ENCODE data around the gene PCDHGC5.

Gene PCDHGC5

GRCh38 chr5:141515141-141515540, 26.3 kb downstream of the PCDHGC5 start:
- no peak for ATAC-seq

DNA sequence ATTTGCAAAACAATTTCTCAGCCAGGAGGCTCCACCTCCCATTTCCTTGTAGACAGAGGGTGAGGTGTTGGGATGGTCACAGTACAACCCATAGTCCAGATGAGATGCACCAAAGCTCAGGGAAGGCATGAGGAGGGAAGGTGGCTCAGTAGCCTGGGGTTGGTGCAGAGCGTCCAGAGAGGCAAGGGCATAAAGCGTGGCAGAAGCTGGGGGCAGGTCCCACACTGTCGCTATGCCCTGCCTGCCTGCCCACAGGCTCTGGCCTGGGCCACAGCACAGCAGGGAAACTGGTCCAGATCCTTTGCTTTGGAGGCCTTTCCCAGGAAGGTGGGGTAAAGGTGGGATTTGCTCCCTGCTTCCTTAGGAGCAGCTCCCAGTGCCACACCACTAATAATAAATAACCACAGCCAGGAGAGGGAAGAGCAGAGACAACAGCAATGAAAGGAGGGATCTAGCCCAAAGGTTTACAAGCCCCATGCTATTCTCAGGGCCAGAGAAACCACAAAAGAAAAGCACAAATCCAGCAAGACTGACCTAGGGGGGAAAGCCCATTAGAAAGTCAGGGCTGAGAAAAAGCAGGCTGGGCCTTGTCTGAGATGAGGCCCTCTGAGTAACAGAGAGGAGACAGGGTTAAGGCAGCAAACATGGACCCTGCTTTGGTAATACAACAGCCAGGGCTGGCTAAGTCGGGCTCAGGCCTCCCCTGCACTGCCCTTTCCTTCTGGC, 27.2 kb downstream of the PCDHGC5 start:
- Mint-ChIP-seq H3K9me3 (no peaks in the 10 kb centered on the region), H3K4me1 (peaks cover 66% of the 10 kb centered on the region), H3K27ac (peak overlapping the region; percentile 97), H3K36me3 (no peaks in the 10 kb centered on the region), H3K4me3 (no peak overlapping the region)
- no peak for DNase-seq (ENCODE audit: low spot score in 2 of 2)
- ATAC-seq = no peak

More at GRCh38 chr5:141515141-141515540, 26.3 kb downstream of the PCDHGC5 start:
- Mint-ChIP-seq H3K27ac (peak overlapping the region; percentile 97), H3K4me3 (no peak overlapping the region), H3K4me1 (peaks cover 58% of the 10 kb centered on the region), H3K36me3 (no peaks in the 10 kb centered on the region), H3K9me3 (no peaks in the 10 kb centered on the region)
- no peak for DNase-seq (ENCODE audit: low spot score in 2 of 2)

- no peaks in the 10 kb centered on the region for H3K9me3 Mint-ChIP-seq
- H3K27ac Mint-ChIP-seq = peak overlapping the region; percentile 97
- ATAC-seq (no peak), DNase-seq (ENCODE audit: low spot score in 2 of 2) (no peak)
- peaks cover 71% of the 10 kb centered on the region for H3K4me1 Mint-ChIP-seq
- no peaks in the 10 kb centered on the region for H3K36me3 Mint-ChIP-seq
- no peak overlapping the region for H3K4me3 Mint-ChIP-seq
Measured at GRCh38 chr5:141516672-141517025, 27.8 kb downstream of the PCDHGC5 start.

- Mint-ChIP-seq H3K27ac (peak overlapping the region; percentile 97), H3K4me1 (peaks cover 77% of the 10 kb centered on the region), H3K4me3 (no peak overlapping the region), H3K36me3 (no peaks in the 10 kb centered on the region), H3K9me3 (no peaks in the 10 kb centered on the region)
- ATAC-seq (no peak), DNase-seq (ENCODE audit: low spot score in 2 of 2) (no peak)
Measured at GRCh38 chr5:141517312-141517711, 28.4 kb downstream of the PCDHGC5 start.

GRCh38 chr5:141517880-141518617, 29.2 kb downstream of the PCDHGC5 start:
- ATAC-seq (no peak), DNase-seq (ENCODE audit: low spot score in 2 of 2) (no peak)
- Mint-ChIP-seq H3K36me3 (no peaks in the 10 kb centered on the region), H3K4me3 (no peak overlapping the region), H3K27ac (peak overlapping the region; percentile 26), H3K4me1 (peaks cover 71% of the 10 kb centered on the region), H3K9me3 (no peaks in the 10 kb centered on the region)

GRCh38 chr5:141518618-141519015, 29.7 kb downstream of the PCDHGC5 start:
- no peak overlapping the region for H3K4me3 Mint-ChIP-seq
- peak overlapping the region; percentile 65 for H3K27ac Mint-ChIP-seq
- DNase-seq (ENCODE audit: low spot score in 2 of 2) (no peak), ATAC-seq (no peak)
- H3K9me3 Mint-ChIP-seq = no peaks in the 10 kb centered on the region
- H3K36me3 Mint-ChIP-seq = no peaks in the 10 kb centered on the region
- peaks cover 65% of the 10 kb centered on the region for H3K4me1 Mint-ChIP-seq

DNA sequence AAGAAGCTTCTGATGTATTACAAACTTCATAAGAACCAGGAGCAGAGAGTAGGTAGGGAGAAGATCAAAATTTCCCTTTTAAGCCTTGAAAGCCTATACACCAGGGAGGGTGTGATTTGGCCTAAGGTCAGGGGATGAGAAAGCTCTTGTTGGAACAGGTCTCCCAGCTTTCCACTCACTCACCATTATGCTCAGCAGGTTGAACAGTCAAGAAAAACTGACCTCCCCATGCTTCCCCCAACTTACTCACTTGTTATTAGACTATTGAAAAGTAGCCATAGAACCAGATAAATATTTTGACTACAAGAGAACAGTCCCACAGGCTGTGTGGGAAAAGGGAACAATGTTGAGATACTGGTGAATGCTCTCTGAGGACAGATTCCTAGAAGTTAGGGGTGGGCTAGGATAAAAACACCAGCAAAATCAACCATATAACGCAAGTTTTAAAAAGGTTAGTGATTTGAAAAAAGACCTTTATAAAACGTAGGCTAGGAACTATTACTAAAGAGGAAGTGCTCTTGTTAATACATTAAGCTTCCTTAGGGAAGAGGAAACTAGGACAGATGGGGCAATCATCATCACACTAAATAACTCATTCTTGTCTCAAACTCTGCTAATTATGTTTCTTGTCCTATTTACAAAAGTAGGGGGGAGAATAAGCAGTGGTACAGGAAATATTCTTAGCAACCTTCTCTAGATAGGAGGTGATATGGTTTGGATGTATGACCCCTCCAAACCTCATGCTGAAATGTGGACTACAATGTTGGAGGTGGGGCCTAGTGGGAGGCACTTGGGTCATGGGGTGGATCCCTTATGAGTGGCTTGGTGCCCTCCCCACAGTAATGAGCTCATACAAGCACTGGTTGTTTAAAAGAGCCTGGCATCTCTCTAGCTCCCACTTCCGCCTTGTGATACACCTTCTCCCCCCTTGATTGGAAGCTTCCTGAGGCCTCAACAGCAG, 31.0 kb downstream of the PCDHGC5 start:
- H3K4me1 Mint-ChIP-seq = peaks cover 61% of the 10 kb centered on the region
- no peaks in the 10 kb centered on the region for H3K36me3 Mint-ChIP-seq
- H3K4me3 Mint-ChIP-seq = no peak overlapping the region
- no peak for DNase-seq (ENCODE audit: low spot score in 2 of 2)
- no peaks in the 10 kb centered on the region for H3K9me3 Mint-ChIP-seq
- peak overlapping the region; percentile 80 for H3K27ac Mint-ChIP-seq
- ATAC-seq = no peak

GRCh38 chr5:141521244-141521781, 32.4 kb downstream of the PCDHGC5 start:
- no peaks in the 10 kb centered on the region for H3K36me3 Mint-ChIP-seq
- no peaks in the 10 kb centered on the region for H3K9me3 Mint-ChIP-seq
- H3K27ac Mint-ChIP-seq = peak overlapping the region; percentile 80
- DNase-seq (ENCODE audit: low spot score in 2 of 2) = no peak
- ATAC-seq = peak; percentile 88
- H3K4me3 Mint-ChIP-seq = no peak overlapping the region
- H3K4me1 Mint-ChIP-seq = peaks cover 62% of the 10 kb centered on the region

- peaks cover 52% of the 10 kb centered on the region for H3K4me1 Mint-ChIP-seq
- DNase-seq (ENCODE audit: low spot score in 2 of 2) = no peak
- H3K9me3 Mint-ChIP-seq = no peaks in the 10 kb centered on the region
- no peak overlapping the region for H3K4me3 Mint-ChIP-seq
- no peak for ATAC-seq
- no peaks in the 10 kb centered on the region for H3K36me3 Mint-ChIP-seq
- peak overlapping the region; percentile 45 for H3K27ac Mint-ChIP-seq
Measured at GRCh38 chr5:141522301-141522700, 33.4 kb downstream of the PCDHGC5 start.

DNA sequence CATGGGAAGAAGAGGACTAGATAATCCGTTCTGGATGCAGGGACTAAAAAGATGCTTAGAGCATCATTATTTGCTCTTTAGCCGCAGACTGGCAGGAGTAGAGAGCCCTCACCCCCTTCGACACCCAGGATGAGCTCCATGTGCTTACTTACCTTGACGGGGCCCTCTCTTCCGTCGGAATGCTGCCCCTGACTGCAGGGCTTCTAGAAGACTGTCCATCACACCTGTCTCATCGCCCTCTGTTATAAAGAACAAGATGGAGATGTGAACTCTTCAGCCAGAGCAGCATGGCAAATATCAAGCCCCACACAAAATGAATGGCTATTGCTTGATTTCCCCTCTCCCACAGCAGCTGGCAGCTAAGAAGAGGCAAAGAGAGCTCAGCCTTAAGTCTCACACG, 35.1 kb downstream of the PCDHGC5 start:
- Mint-ChIP-seq H3K27ac (peak overlapping the region; percentile 27), H3K4me1 (peaks cover 43% of the 10 kb centered on the region), H3K36me3 (no peaks in the 10 kb centered on the region), H3K4me3 (no peak overlapping the region), H3K9me3 (no peaks in the 10 kb centered on the region)
- DNase-seq (ENCODE audit: low spot score in 2 of 2) = no peak
- no peak for ATAC-seq

GRCh38 chr5:141524604-141525597, 36.0 kb downstream of the PCDHGC5 start:
- ATAC-seq = peak; percentile 67
- no peak overlapping the region for H3K4me3 Mint-ChIP-seq
- no peaks in the 10 kb centered on the region for H3K9me3 Mint-ChIP-seq
- H3K27ac Mint-ChIP-seq = peak overlapping the region; percentile 27
- DNase-seq (ENCODE audit: low spot score in 2 of 2) = peak in 1 of 2 donors; percentile 65
- no peaks in the 10 kb centered on the region for H3K36me3 Mint-ChIP-seq
- H3K4me1 Mint-ChIP-seq = peaks cover 43% of the 10 kb centered on the region

GRCh38 chr5:141525653-141526052, 36.8 kb downstream of the PCDHGC5 start:
- no peaks in the 10 kb centered on the region for H3K36me3 Mint-ChIP-seq
- peak overlapping the region; percentile 27 for H3K27ac Mint-ChIP-seq
- H3K4me3 Mint-ChIP-seq = no peak overlapping the region

GRCh38 chr5:141527426-141527825, 38.5 kb downstream of the PCDHGC5 start:
- no peak overlapping the region for H3K4me3 Mint-ChIP-seq
- DNase-seq (ENCODE audit: low spot score in 2 of 2) = no peak
- peaks cover 22% of the 10 kb centered on the region for H3K4me1 Mint-ChIP-seq
- H3K36me3 Mint-ChIP-seq = no peaks in the 10 kb centered on the region
- ATAC-seq = no peak
- H3K9me3 Mint-ChIP-seq = no peaks in the 10 kb centered on the region
- H3K27ac Mint-ChIP-seq = no peak overlapping the region

More at GRCh38 chr5:141525653-141526052, 36.8 kb downstream of the PCDHGC5 start:
- no peak for DNase-seq (ENCODE audit: low spot score in 2 of 2)
- no peaks in the 10 kb centered on the region for H3K9me3 Mint-ChIP-seq
- peaks cover 40% of the 10 kb centered on the region for H3K4me1 Mint-ChIP-seq
- ATAC-seq = no peak
